RPMI8226 (cell line): ENCODE results near the gene TMEM266.
A peak's percentile ranks its signal among the peaks of the same experiment; 100 is the strongest.

Source experiments
- DNase-seq: peaks from one replicate; pipeline ENCODE4 v3.0.0-alpha.2; 2015

The TMEM266 gene

GRCh38 chr15:76206325-76206976 lies 146.7 kb downstream of the TMEM266 start:
- DNase-seq: peak; percentile 77

GRCh38 chr15:76208084-76208785 lies 148.4 kb downstream of the TMEM266 start:
- no peak for DNase-seq

- no peak for DNase-seq
Measured at GRCh38 chr15:76208786-76209424, 149.1 kb downstream of the TMEM266 start.

- DNase-seq: no peak
Measured at GRCh38 chr15:76209523-76209922, 149.7 kb downstream of the TMEM266 start.

- no peak for DNase-seq
Measured at GRCh38 chr15:76209942-76210341, 150.2 kb downstream of the TMEM266 start.

GRCh38 chr15:76215634-76216033 lies 155.8 kb downstream of the TMEM266 start:
- DNase-seq: no peak

- no peak for DNase-seq
Measured at GRCh38 chr15:76217029-76217881, 157.5 kb downstream of the TMEM266 start.

GRCh38 chr15:76217882-76218217 lies 158.1 kb downstream of the TMEM266 start:
- no peak for DNase-seq

- no peak for DNase-seq
Measured at GRCh38 chr15:76221085-76221767, 161.4 kb downstream of the TMEM266 start.

- DNase-seq: no peak
Measured at GRCh38 chr15:76222159-76222558, 162.4 kb downstream of the TMEM266 start.

- no peak for DNase-seq
Measured at GRCh38 chr15:76223521-76223920, 163.7 kb downstream of the TMEM266 start.

GRCh38 chr15:76229266-76229665 lies 169.5 kb downstream of the TMEM266 start:
- DNase-seq: no peak

GRCh38 chr15:76233921-76234320 lies 174.1 kb downstream of the TMEM266 start:
- no peak for DNase-seq

- no peak for DNase-seq
Measured at GRCh38 chr15:76234337-76234889, 174.6 kb downstream of the TMEM266 start.

- peak; percentile 43 for DNase-seq
Measured at GRCh38 chr15:76235186-76235826, 175.5 kb downstream of the TMEM266 start.

GRCh38 chr15:76236350-76236749 lies 176.6 kb downstream of the TMEM266 start:
- DNase-seq: no peak

GRCh38 chr15:76239786-76240185 lies 180.0 kb downstream of the TMEM266 start:
- no peak for DNase-seq

GRCh38 chr15:76245072-76245610 lies 185.4 kb downstream of the TMEM266 start:
- no peak for DNase-seq

GRCh38 chr15:76251717-76252116 lies 191.9 kb downstream of the TMEM266 start:
- no peak for DNase-seq

GRCh38 chr15:76252249-76252648 lies 192.5 kb downstream of the TMEM266 start:
- DNase-seq: no peak

- no peak for DNase-seq
Measured at GRCh38 chr15:76253691-76254473, 194.1 kb downstream of the TMEM266 start.
